LNCAP (cell line): ENCODE data around the gene CASZ1.

Source experiments
- TF ChIP-seq, protein P1 (sequence below): fragments of 450-650 bp; IDR thresholded peaks from 2 replicates; pipeline ENCODE4 v1.5.1; 2017; ENCODE audit warnings: mild to moderate bottlenecking

CASZ1 gene

DNA sequence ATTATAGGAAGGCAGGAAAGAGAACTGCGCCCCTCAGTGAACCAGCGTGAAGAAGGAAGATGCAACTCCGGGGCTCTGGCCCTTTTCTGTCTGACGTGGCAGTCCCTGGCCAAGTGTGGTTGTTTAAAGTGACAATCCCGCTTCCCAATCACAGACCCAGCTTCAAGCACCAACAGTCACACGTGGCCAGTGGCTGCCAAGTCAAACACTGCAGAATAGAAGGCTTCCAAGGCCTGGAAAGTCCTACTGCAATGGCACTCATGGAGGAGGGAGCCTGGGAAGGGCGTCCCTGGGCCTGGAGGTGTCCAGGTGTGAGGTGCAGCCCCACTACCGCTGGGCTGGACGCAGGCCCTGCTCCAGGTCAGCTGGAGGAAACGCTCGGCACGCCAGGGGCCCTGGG, 143.8 kb downstream of the CASZ1 start:
- TF ChIP-seq, protein P1, sequence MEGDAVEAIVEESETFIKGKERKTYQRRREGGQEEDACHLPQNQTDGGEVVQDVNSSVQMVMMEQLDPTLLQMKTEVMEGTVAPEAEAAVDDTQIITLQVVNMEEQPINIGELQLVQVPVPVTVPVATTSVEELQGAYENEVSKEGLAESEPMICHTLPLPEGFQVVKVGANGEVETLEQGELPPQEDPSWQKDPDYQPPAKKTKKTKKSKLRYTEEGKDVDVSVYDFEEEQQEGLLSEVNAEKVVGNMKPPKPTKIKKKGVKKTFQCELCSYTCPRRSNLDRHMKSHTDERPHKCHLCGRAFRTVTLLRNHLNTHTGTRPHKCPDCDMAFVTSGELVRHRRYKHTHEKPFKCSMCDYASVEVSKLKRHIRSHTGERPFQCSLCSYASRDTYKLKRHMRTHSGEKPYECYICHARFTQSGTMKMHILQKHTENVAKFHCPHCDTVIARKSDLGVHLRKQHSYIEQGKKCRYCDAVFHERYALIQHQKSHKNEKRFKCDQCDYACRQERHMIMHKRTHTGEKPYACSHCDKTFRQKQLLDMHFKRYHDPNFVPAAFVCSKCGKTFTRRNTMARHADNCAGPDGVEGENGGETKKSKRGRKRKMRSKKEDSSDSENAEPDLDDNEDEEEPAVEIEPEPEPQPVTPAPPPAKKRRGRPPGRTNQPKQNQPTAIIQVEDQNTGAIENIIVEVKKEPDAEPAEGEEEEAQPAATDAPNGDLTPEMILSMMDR, result no peak

- TF ChIP-seq, protein P1, result no peak
These were observed 144.7 kb downstream of the CASZ1 start for GRCh38 chr1:10651793-10652192.

DNA sequence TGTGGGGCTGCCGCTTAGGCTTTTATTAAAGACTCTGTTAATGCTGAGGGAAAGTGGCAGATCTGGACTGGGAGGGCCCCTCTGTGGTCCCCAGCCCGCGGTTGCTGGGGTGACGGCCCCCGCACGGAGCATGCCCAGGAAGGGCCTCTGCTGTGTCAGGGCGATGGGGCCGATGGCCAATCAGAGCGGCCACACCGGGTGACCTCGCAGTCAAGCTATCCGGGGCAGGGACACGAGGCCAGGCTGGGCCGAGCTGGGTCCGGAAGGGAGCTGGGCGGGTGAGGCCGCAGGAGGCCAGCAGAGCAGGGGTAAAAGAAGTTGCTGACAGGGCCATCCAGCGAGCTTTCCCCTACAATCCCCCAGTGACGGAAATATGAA, 145.1 kb downstream of the CASZ1 start:
- TF ChIP-seq, protein P1, result no peak

DNA sequence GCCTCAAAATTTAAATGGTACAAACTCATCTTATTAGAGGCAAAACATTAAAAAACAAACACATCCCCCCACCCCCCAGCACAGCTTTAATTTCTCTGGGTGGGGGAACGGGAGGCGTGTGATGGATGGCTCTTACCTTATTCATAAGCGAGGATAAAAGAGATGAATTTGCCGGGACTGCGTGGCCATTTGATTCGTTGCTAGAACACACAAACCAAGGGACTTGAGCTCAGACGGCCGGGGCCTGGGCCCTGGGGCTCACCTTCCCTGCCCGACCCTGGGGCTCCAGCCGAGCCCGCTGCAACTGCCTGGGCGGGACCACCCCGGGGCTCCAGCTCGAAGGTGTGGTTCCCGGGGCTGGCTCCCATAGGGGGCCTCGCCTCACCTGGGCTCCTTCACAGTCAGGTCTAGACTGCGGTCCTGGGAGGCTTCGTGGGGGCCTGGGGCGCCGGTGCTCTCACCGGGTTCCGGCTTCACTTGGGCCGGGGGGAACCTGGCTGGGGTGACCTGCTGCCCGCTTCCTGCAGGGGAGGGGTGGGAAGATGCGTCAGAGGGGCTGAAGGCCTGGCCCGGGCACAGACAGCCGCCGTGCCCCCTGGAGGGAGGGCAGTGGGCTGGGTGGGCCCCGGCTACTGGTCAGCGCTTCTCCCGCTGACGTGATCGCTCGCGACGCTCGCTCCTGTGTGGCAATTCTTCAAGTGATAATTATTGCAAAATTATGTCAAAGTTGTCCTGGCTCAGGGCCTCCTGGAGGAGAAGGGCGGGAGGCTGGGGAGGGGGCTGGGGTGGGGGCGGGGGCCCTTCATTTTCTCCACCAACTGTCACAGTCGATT, 145.7 kb downstream of the CASZ1 start:
- TF ChIP-seq, protein P1, result no peak

DNA sequence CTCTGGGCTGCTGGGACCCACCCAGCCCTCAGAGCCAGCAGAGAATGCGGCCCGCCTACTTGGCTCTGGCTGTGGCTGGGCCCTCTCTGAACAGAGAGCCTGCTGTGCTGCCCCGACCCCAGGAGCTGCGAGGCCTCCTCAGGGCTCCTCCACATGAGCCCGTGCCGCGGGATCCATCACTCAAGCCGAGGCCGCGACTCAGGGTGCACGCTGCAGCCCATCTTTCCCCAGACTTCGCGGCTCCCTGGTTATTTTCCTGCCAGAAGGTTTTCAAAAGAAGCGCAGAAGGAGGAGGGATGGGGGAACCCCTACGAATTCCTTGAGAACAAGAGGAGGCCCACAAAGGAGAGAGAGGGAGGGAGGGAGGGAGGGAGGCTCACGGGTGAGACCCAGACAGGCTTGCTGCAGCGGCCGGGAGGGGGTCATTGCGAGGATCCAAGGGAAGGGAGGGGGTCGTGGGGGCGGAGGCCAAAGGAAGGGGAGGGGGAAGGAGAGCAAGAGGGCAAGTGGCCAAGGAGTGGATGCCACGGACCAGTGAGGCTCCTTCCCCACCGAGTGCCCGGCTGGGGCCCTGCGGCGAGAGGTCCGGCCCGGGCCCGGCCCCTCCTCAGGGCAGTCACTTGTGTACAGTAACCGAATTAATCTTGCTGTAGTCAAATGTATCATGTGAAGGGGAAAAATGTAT, 146.8 kb downstream of the CASZ1 start:
- TF ChIP-seq, protein P1, result no peak

DNA sequence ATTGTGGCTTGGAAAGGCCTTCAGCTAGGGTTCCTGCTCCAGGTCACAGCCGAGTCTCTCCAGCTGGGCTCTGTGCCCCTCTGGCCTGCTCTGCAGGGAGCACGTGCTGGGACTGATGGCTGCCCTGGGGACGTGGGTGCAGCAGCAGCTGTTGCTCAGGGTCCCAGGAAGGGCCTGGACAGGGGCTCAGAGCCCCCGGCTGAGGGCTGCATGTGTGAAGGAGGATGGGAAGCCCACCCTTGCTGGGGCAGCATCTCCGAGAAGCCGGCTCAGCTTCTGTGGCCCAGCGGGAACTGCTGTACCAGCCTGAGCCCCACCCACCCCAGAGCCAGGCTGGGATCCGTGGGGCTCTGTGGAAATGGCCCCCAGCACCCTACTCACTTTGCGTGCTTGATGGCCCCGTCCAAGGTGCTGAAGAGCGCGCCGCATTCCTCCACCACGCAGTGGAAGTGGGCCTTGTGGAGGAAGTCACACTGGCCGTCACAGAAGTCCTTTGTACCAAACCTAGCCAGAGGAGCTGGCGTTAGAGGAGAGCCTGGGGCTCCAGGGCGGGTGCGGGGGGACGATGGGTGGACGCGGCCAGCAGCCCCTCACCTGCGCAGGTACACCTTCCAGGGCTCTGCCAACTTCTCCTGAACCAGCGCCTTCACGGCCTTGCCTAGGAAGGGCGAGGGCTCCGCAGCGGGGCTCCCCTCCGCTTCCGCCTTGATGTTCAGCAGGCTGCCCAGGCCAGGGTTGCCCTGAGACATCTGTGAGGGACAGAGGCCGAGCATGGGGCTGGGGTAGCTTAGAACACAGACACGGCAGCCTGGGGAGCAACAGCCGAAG, 147.5 kb downstream of the CASZ1 start:
- TF ChIP-seq, protein P1, result no peak

DNA sequence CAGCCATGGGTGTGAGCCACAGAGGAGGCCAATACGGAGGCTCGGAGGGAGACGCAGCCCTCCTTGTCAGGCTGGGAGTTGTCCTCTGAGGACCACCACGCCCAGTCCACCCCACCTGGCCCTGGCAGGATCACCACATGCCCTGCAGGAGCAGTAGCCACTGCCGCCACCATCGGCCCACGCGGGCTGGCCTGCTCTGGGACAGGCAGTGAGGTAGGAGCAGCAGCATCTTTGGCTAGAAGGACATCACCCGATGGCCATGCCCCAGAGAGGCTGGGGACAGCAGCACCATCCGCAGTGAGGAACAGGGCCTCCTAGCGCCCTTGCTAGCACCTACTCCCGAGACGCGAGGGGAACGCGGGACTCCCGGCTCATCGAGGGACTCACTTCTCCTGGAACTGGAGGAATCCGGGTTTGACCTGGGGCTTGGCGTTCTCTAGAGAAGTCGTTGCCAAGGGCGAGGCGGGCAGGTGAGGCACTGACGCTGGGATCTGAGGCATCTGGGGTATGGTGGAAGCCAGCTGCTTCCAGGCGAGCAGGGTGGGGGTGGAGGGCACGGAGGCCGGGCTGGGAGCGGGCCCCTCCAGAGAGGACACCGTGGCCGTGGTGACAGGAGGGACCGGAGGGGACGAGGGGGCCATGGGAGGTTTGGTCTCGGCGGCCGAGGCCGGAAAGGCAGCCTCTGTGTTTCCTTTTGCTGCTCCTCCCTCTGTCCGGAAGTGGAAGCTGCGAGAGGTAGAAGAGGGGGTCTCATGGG, 148.9 kb downstream of the CASZ1 start:
- TF ChIP-seq, protein P1, result no peak
